WTC11 (cell line): ENCODE data around the gene CFAP161.

Experiments
- ATF3 ChIP-seq: sonication (generic); formaldehyde crosslinking; conservative IDR thresholded peaks from 2 replicates; pipeline ENCODE4 v1.8.1; 2022; ENCODE audit warnings: mild to moderate bottlenecking, missing genetic modification reagents
- CBFB ChIP-seq: sonication (generic); formaldehyde crosslinking; IDR thresholded peaks from 2 replicates; pipeline ENCODE4 v1.8.1; 2022; ENCODE audit warnings: mild to moderate bottlenecking, low read depth, missing genetic modification reagents
- CTCF ChIP-seq: fragments of 200-600 bp; IDR thresholded peaks from 2 replicates; pipeline ENCODE4 v1.8.0; 2022; ENCODE audit warnings: antibody characterized with exemption
- ESRRA ChIP-seq: sonication (generic); formaldehyde crosslinking; IDR thresholded peaks from 2 replicates; pipeline ENCODE4 v1.8.1; 2022; ENCODE audit warnings: mild to moderate bottlenecking, missing genetic modification reagents, borderline replicate concordance
- MAX ChIP-seq: sonication (generic); formaldehyde crosslinking; IDR thresholded peaks from 2 replicates; pipeline ENCODE4 v1.8.0; 2022; ENCODE audit warnings: mild to moderate bottlenecking, missing genetic modification reagents
- RELA ChIP-seq: sonication (generic); formaldehyde crosslinking; IDR thresholded peaks from 2 replicates; pipeline ENCODE4 v1.8.1; 2022; ENCODE audit warnings: missing genetic modification reagents, mild to moderate bottlenecking, borderline replicate concordance
- SMAD3 ChIP-seq: sonication (generic); formaldehyde crosslinking; IDR thresholded peaks from 2 replicates; pipeline ENCODE4 v1.8.0; 2022; ENCODE audit warnings: missing genetic modification reagents, mild to moderate bottlenecking, borderline replicate concordance
- ZNF138 ChIP-seq: sonication (generic); formaldehyde crosslinking; conservative IDR thresholded peaks from 2 replicates; pipeline ENCODE4 v1.8.1; 2022; ENCODE audit warnings: mild to moderate bottlenecking, moderate library complexity, missing genetic modification reagents
- ZSCAN18 ChIP-seq: fragments of 250-450 bp; sonication (Bioruptor Pico); IDR thresholded peaks from 2 replicates; pipeline ENCODE4 v2.1.2; 2022; ENCODE audit warnings: mild to moderate bottlenecking, moderate library complexity

- TF ChIP-seq ESRRA (no peak), CTCF (no peak), MAX (no peak), CBFB (no peak), RELA (CRISPR knock-in tag) (no peak), ZSCAN18 (no peak), ATF3 (CRISPR knock-in tag) (no peak), ZNF138 (CRISPR knock-in tag) (no peak), SMAD3 (CRISPR knock-in tag) (no peak)
Observed at GRCh38 chr15:81097116-81097889, 36.8 kb upstream of the CFAP161 start.
